HG03139 (cell line): ENCODE results near the gene HOXD4.

Source experiments
- ATAC-seq: cut with Tn5 transposase; IDR thresholded peaks from one replicate; pipeline ENCODE4 v1.9.1; 2021; ENCODE audit not compliant: unreplicated experiment

HOXD4 gene

GRCh38 chr2:176139661-176140512 is 11.5 kb upstream of the HOXD4 start:
- no peak for ATAC-seq

- ATAC-seq, result peak; percentile 89
These were observed 10.6 kb upstream of the HOXD4 start for GRCh38 chr2:176140513-176141317.

GRCh38 chr2:176142281-176142680 is 9.1 kb upstream of the HOXD4 start:
- ATAC-seq, result no peak

GRCh38 chr2:176145085-176145969 is 6.0 kb upstream of the HOXD4 start:
- no peak for ATAC-seq

- no peak for ATAC-seq
These were observed 5.2 kb upstream of the HOXD4 start for GRCh38 chr2:176146101-176146500.

- no peak for ATAC-seq
These were observed 4.7 kb upstream of the HOXD4 start for GRCh38 chr2:176146645-176147044.

- no peak for ATAC-seq
These were observed 4.0 kb upstream of the HOXD4 start for GRCh38 chr2:176147210-176147799.

- no peak for ATAC-seq
These were observed 3.4 kb upstream of the HOXD4 start for GRCh38 chr2:176147800-176148496.

GRCh38 chr2:176148751-176149421 is 2.5 kb upstream of the HOXD4 start:
- no peak for ATAC-seq

- no peak for ATAC-seq
These were observed 1.8 kb upstream of the HOXD4 start for GRCh38 chr2:176149481-176149938.

- ATAC-seq, result no peak
These were observed 1.3 kb upstream of the HOXD4 start for GRCh38 chr2:176149939-176150583.

GRCh38 chr2:176150584-176151441 is 537 bp upstream of the HOXD4 start:
- ATAC-seq, result no peak

- no peak for ATAC-seq
These were observed 1.2 kb downstream of the HOXD4 start for GRCh38 chr2:176152350-176153181.

- no peak for ATAC-seq
These were observed 3.4 kb downstream of the HOXD4 start for GRCh38 chr2:176154576-176155252.

GRCh38 chr2:176155356-176156044 is 4.2 kb downstream of the HOXD4 start:
- no peak for ATAC-seq

- no peak for ATAC-seq
These were observed 5.0 kb downstream of the HOXD4 start for GRCh38 chr2:176156301-176156806.
